Measurements from ENCODE around the gene ARID2. TPM values are rescaled to one million over a fixed set of nuclear protein-coding genes. Genes with fewer than 3 reads are reported as not detected.

Gene ARID2, protein sequence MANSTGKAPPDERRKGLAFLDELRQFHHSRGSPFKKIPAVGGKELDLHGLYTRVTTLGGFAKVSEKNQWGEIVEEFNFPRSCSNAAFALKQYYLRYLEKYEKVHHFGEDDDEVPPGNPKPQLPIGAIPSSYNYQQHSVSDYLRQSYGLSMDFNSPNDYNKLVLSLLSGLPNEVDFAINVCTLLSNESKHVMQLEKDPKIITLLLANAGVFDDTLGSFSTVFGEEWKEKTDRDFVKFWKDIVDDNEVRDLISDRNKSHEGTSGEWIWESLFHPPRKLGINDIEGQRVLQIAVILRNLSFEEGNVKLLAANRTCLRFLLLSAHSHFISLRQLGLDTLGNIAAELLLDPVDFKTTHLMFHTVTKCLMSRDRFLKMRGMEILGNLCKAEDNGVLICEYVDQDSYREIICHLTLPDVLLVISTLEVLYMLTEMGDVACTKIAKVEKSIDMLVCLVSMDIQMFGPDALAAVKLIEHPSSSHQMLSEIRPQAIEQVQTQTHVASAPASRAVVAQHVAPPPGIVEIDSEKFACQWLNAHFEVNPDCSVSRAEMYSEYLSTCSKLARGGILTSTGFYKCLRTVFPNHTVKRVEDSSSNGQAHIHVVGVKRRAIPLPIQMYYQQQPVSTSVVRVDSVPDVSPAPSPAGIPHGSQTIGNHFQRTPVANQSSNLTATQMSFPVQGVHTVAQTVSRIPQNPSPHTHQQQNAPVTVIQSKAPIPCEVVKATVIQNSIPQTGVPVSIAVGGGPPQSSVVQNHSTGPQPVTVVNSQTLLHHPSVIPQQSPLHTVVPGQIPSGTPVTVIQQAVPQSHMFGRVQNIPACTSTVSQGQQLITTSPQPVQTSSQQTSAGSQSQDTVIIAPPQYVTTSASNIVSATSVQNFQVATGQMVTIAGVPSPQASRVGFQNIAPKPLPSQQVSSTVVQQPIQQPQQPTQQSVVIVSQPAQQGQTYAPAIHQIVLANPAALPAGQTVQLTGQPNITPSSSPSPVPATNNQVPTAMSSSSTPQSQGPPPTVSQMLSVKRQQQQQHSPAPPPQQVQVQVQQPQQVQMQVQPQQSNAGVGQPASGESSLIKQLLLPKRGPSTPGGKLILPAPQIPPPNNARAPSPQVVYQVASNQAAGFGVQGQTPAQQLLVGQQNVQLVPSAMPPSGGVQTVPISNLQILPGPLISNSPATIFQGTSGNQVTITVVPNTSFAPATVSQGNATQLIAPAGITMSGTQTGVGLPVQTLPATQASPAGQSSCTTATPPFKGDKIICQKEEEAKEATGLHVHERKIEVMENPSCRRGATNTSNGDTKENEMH (N-terminal part only)
- 10 to 100 TPM; 41.0 to 42.3 (median 41.9) TPM for polyA plus RNA-seq (ENCODE audit: insufficient read length in 3 of 3)

DNA sequence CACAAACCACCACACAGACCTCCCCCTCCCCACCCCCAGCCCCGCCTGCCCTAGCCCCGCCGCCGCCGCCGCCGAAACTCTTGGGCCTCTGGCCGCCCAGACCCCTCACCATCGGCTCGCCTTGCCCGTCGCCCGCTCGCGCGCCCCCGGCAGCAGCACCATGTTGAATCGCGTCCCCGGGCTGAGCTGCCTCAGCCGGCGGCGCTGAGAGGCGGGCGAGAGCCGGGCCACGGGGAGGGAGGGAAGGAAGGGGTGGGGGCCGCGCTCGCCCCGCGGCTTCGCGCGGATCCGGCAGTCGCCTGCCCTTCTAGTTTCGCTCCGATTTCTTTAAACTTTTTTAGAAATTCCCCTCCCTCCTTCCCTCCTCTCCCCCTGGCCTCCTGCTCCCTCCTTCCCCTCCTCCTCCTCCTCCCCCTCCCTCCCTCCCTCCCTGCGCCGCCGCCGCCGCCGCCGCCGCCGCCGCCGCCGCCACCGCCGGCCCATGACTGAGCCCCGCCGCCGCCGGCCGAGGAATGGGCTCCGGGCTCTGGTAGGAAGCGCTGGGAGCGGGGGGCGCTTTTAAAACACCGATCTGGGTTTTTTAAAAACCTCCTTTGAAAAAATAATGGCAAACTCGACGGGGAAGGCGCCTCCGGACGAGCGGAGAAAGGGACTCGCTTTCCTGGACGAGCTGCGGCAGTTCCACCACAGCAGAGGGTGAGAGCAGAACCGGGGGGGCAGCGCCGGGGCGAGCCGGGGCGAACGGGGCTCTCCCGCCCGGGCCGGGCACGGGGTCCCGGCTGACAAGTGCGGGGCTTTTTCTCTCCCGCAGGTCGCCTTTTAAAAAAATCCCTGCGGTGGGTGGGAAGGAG lies at the start of gene ARID2:
Gene ARID2 (plus strand): TSS at position 474 of the 851 bp plus-strand sequence. CDS start 131 bp downstream, at position 605.
- peak in 2 of 3 donors; percentile 39 to 61 for DNase-seq (ENCODE audit: low read depth in 3 of 3, low spot score in 2 of 3)

DNA sequence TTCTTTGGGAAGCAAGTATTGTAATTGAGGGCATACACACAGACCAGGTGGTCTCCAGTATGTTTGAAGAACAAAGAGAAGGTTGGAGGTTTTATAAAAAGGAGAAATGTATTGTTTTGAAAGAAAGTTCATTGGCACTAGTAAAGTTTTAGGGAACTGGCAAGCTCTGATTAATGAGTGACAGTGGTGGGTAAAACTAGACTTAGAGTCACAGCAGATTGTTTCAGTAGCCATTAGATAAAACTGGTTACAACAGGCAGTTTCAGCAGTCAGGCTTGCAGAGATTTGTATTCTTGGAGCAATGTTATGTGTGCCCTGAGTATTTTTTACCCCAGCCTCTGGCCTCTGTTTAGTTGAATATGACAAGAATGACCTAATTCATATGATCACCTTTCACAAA lies 49.1 kb upstream of the ARID2 start:
- DNase-seq (ENCODE audit: low read depth in 3 of 3, low spot score in 2 of 3) = no peak

DNA sequence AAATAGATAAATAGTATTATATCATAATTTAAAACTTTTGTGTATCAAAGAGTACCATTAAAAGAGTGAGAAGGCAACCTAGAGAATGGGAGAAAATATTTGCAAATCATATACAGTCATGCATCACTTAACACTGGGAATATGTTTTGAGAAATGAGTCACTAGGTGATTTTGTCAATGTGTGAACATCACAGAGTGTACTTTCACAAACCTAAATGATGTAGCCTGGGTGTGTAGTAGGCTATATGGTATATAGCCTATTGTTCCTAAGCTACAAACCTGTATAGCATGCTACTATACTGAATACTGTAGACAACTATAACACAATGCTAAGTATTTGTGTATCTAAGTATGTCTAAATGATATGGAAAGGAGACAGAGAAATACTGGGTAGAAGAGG lies 48.0 kb upstream of the ARID2 start:
- DNase-seq (ENCODE audit: low read depth in 3 of 3, low spot score in 2 of 3) = no peak

DNA sequence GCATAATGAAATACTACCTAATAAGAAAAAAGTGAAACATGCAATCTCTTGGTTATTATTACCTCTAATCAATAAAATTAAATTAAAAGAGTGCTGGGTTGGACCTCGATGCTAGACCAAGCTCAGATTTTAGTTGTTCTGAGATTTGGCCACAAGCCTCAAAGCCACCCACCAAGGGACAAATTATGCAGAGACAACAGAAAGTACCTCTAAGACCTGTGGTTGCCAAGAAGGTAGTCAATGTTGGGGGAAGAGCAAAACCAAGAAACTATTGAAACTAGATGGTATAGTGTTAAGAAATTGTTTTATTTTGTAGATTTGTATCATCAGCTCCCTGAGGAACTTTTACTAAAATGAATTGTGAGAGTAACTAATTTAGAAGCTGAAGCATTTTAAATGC lies 43.8 kb upstream of the ARID2 start:
- DNase-seq (ENCODE audit: low read depth in 3 of 3, low spot score in 2 of 3) = no peak

DNA sequence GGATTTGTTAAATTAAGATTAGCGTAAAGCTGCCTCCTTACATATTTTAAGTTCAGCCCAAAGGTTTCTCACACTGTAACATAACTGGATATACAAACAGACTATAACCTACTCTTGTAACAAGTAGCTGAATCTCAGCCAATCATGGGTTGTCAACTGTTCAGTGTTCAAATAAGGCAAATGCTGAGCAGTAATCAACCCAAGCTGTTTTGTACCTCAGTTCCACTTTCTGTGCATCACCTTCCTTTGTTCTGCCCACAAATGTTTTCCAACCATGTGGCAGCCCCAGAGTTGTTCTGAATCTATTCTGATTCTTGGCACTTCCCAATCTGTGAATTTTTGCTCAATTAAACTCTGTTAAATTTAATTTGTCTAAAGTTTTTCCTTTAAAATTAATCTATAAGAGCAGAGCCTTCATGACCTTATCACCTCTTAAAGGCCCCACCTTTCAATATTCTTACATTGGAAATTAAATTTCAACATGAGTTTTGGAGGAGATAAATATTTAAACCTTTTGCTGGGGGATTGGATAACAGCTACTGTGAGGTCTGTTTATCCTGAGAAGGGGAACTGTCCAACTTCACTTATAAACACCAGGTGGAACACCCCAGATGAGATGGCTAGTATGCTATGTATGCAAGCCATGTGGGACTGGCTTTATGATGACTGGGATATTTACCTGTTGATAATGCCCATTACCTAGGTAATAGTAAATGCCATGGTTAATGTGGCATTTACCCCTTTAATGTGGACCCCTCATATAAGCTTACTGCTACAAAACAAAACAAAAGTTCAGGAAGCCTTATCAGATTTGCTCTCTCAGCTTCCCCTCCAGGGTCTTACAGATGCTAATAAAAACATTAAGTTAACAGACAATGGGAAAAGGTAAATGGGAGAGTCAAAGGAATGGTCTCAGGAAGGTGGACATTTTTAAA lies 42.2 kb upstream of the ARID2 start:
- no peak for DNase-seq (ENCODE audit: low read depth in 3 of 3, low spot score in 2 of 3)

DNA sequence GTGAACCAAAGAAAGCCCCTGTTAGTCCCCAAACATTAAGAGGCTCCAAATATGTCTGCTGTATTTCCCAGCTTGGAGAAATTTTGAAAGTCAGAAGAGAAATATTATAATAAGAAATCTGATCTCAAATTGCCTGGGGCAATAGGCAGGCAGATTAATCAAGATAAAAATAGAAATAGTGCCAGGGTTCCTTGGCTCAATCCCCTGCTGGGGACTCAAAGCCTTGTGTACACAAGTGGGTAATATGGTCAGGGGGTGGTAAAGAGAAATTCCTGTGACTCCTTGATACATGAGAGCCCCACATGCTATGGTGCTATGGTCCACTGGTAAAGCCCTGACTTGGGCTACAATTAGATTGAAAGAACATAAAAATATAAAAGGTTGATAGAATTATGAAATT lies 41.3 kb upstream of the ARID2 start:
- no peak for DNase-seq (ENCODE audit: low read depth in 3 of 3, low spot score in 2 of 3)

DNA sequence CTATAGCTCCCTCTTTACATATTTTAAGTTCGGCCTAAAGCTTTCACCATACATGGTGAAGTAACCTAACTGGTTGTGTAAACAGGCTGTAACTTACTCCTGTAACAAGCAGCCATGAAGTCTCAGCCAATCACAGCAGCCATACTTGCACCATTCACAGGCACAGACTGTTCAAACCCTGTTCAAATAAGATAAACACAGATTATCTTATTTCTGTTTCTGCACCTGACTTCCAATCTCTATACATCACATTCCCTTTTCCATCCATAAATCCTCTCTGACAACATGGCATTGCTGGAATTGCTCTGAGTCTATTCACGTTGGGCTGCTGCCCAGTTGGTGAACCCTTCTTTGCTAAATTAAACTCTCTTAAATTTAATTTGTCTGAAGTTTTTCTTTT lies 34.5 kb upstream of the ARID2 start:
- no peak for DNase-seq (ENCODE audit: low read depth in 3 of 3, low spot score in 2 of 3)

DNA sequence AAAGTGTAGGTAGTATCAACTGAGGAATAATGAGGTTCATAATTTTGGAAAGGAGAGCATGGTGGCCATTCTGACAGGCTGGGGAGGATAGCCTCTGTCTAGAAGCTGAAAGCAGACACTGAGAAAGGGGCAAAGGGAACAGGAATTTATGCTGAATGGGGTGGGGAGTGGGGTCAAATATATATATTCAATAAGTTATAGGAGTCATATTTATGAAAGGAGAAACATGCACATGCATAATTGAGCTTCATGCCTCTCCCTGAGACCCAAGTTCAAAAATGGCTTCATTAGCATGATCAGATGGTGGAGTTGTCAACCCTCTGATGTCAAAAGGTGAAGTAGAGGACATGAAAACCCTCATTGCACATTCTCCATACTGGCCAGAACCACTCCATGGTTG lies 33.9 kb upstream of the ARID2 start:
- no peak for DNase-seq (ENCODE audit: low read depth in 3 of 3, low spot score in 2 of 3)

DNA sequence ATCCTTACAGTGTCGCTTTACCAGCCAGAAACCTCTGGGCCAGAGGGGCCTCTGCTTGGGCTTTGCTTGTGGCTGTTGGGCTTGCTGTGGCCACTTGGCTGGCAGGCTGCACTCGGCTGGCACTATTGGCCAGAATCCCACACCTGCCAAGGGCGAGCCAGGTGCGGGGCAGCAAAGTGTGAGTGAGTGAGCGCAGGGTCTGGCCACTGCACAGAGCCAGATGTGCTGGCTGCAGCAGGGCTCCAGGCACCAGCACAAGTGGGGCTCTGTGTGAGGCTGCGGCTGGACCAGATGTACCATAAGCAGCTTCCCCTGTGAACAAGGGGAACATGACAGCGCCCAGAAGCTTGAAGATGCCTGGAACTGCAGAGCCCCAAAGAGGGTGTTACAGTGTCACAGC lies 33.5 kb upstream of the ARID2 start:
- no peak for DNase-seq (ENCODE audit: low read depth in 3 of 3, low spot score in 2 of 3)

DNA sequence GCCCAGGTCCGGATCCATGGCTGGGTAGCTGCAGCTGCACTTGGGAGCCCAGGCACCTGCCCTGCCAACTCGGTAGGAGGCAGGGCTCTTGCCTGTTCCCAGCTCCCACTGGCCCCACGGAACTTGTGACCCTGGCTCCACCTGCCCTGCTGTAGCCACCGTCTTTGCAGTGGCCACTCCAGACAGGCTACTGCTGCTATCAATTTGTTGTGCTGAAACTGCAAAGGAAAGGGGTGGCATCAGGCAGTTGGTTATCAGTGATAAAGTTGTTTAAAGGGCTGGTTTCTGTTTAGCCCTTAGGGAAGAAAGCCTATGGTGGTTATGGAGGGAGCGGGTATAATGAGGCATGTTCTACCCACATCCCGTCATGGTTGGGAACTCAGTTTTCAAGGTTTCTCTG lies 32.1 kb upstream of the ARID2 start:
- no peak for DNase-seq (ENCODE audit: low read depth in 3 of 3, low spot score in 2 of 3)

DNA sequence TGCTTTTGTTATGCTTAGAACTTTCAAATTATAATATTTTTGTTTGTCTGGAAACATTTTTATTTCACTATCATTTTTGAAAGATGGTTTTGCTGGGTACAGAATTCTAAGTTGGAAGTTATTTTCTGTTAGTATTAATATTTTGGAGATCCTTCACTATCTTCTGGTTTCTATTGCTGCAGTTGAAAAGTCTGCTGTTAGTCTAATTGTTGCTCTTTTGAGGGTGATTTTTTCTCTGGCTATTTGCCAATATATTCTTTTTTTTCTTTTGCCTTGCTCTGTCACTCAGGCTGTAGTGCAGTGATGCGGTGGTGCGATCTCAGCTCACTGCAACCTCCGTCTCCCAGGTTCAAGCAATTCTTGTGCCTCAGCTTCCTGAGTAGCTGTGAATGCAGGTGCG lies 28.2 kb upstream of the ARID2 start:
- no peak for DNase-seq (ENCODE audit: low read depth in 3 of 3, low spot score in 2 of 3)

DNA sequence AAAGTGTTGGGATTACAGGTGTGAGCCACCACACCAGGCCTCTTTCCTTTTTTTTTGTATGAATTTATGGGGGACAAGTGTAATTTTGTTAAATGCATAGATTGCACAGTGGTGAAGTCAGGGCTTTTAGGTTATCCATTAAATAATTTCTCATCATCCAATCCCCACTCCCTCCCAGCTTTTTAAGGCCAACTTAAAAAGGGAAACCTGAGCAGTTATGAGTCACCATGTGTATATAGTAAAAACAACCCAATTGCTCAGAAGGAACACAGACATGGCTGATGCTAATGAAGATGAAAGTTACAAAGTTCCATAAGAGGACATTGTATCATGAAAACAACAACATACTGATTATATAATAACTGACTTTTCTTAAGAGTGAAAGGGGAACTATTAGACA lies 25.6 kb upstream of the ARID2 start:
- no peak for DNase-seq (ENCODE audit: low read depth in 3 of 3, low spot score in 2 of 3)

DNA sequence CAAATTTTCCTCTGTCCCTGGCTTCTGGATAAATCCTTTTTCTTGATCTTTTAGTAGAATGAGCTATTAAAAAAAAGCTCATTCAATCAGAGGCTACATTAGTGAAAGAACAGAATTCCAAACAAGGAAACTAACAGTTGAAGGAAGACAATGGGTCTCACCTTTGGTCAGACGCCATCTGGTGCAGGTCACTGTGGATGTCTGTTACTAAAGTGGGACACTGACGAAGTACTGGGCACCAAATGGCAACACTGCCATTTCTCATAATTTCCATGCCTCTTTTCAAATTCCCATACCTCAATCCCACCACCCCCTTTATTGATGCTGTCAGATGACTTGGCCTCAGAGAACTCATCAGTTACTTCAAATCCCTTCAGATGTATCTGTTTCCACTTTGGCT lies 24.5 kb upstream of the ARID2 start:
- DNase-seq (ENCODE audit: low read depth in 3 of 3, low spot score in 2 of 3) = no peak

DNA sequence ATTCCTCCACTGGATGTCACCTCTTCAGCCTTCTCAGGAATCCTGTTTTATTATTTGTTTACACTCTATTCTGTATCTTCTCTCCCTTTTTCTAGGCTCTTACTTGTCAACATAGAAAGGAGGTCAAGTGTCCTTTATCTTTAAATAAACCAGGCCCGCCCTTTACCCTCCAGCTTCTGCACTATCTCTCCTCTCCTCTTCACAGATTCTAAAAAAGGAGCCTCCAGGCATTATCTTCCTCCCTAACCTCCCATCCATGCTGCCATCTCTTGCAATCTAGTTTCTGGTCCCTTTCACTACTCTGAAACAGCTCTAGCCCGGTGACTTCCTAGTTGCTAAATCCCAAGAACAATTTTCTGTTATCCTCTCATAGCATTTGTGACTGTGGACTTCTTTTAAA lies 24.1 kb upstream of the ARID2 start:
- DNase-seq (ENCODE audit: low read depth in 3 of 3, low spot score in 2 of 3) = no peak

DNA sequence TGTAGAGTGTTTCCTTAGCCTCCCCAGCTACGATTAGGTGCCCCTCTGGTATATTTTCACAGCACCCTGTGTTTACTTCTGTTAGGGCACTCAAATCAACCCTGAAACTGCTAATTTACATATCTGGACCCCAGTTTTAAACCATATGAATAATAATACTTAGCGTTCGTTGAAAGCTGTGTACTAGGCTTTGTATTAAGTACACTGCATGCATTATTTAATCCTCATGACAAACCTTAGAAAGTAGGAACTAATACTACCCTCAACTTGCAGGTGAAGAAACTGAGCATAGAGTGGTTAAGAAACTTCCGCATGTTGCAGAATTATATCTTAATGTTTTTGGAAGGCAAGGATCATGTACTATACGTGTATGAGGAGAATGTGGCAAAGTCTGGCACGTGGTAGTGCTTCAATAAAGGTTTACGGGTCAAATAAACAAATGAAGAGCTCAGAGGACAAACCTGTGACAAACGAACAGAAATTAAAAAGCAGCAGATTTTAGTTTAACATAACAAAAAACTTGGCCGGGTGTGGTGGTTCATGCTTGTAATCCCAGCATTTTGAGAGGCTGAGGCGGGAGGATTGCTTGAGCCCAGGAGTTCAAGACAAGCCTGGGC lies 22.2 kb upstream of the ARID2 start:
- no peak for DNase-seq (ENCODE audit: low read depth in 3 of 3, low spot score in 2 of 3)

DNA sequence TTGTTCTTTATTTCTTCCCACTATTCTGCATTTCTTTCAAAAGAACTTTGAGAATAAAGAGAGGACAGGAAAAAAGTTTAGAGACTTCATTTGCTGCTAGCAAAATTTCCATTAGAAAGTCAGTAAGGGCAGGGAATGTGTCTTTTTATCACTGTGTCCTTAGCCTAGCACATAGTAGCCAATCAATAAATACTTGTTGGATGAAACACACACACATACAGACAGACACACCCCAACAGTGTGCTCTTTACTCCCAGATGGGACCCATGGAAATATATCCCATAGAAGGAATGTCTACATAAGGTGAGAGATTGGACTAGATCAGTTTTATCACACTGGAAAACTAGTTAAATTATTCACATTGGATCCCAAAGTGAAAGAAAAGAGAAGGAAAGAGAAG lies 21.1 kb upstream of the ARID2 start:
- DNase-seq (ENCODE audit: low read depth in 3 of 3, low spot score in 2 of 3) = no peak

DNA sequence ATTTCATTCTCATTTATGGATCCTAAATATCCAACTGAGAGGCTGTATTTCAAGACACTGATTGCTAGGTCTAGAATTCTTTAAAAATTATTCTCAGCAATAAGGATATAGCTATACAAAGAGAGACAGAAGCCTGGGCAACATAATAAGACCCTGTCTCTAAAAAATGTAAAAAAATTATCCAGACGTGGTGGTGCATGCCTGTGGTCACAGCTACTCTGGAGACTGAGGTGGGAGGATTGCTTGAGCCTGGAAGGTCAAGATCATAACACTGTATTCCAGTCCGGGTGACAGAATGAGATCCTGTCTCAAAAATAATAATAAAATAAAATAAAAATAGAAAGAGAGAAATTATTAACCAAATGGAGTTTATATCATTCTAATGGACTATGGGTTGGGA lies 20.6 kb upstream of the ARID2 start:
- DNase-seq (ENCODE audit: low read depth in 3 of 3, low spot score in 2 of 3) = no peak

DNA sequence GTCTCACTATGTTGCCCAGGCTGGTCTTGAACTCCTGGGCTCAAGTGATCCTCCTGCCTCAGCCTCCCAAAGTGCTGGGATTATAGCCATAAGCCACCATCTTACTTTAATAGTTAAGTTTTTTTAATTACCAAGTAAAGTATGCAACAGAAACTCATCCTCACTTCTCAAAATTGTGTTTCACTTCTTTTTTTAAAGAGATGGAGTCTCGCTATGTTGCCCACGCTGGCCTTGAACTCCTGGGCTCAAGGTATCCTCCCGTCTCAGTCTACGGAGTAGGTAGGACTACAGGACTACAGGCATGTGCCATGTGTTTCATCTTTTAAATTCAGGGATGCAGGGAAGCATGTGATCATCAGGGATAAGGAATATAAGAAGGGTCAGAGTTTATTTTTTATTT lies 17.2 kb upstream of the ARID2 start:
- no peak for DNase-seq (ENCODE audit: low read depth in 3 of 3, low spot score in 2 of 3)

DNA sequence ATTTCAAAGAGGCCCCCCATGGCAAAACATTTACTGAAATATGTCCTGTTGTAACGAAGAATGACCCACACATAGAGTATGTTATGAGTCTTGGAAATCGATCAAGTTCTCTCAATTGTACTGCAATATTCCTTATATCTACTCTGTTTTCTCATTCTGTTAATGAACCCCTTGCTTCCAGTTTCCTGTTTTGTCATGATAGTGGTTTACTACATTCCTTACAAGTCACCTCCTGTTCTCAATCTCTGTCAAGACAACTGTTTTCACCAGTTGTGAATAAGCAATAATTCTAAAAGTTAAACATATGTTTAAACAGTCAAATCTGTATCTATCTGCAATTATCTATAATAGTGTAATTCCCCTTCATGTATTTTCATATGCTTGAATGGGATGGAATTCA lies 16.4 kb upstream of the ARID2 start:
- no peak for DNase-seq (ENCODE audit: low read depth in 3 of 3, low spot score in 2 of 3)
